Measurements from ENCODE around the gene MTUS2. TPM values are rescaled to one million over a fixed set of nuclear protein-coding genes. Genes with fewer than 3 reads are reported as not detected.

Gene MTUS2
- total and polyA plus RNA-seq, 2 donors (not counting 3 experiments of a cell fraction or from before 2014, with no cell fraction given), result not detected

- DNase-seq (ENCODE audit: low read depth, low spot score), result no peak
- intact Hi-C loops (cut with micrococcal nuclease), result no loop called here
- dilution Hi-C loops (cut with MboI; ENCODE audit: extremely low pct_ligation_motif_present, low sequenced_read_pairs), result no loop called here
- Histone ChIP-seq H3K4me2 (ENCODE audit: insufficient read depth, low read length) (no peak overlapping the region), H3K9ac (replicated peaks; ENCODE audit: extremely low read depth, insufficient read depth, low read length) (no peak overlapping the region), H3K36me3 (ENCODE audit: control insufficient read depth in 2 of 2, extremely low read depth in 1 of 2, insufficient read depth in 2 of 2, low read length in 2 of 2) (no peaks in the 10 kb centered on the region), H4K20me1 (replicated peaks; ENCODE audit: control insufficient read depth, extremely low read depth, insufficient read depth, low read length) (no peaks in the 10 kb centered on the region), H3K79me2 (ENCODE audit: control insufficient read depth, insufficient read depth, low read length) (no peaks in the 10 kb centered on the region), H3K27me3 (ENCODE audit: control insufficient read depth in 2 of 2, insufficient read depth in 2 of 2, low read length in 2 of 2) (no peaks in the 10 kb centered on the region), H3K9me1 (replicated peaks; ENCODE audit: control insufficient read depth, extremely low read depth, insufficient read depth, low read length) (no peaks in the 10 kb centered on the region), H3K4me1 (ENCODE audit: control insufficient read depth, extremely low read depth, insufficient read depth, low read length) (no peaks in the 10 kb centered on the region), H3K27ac (ENCODE audit: insufficient read depth, low read depth, low read length) (no peak overlapping the region), H3K4me3 (replicated peaks in 1 of 3; ENCODE audit: insufficient read depth in 1 of 3, low read depth in 1 of 3, low read length in 3 of 3) (no peak overlapping the region), H2AFZ (ENCODE audit: low read depth, low read length) (no peak overlapping the region), H3K9me3 (replicated peaks; ENCODE audit: control insufficient read depth, insufficient read depth, low read length) (no peaks in the 10 kb centered on the region)
- no TSS peak for BruUV-seq (replicated peaks)
- TF ChIP-seq CTCF (IDR thresholded peaks at IDR 0.05; ENCODE audit: extremely low read depth in 1 of 2, insufficient read depth in 1 of 2, low read depth in 1 of 2, low read length in 2 of 2) (no peak), POLR2A (IDR thresholded peaks at IDR 0.05; ENCODE audit: low read depth, low read length) (no peak), EZH2 (IDR thresholded peaks at IDR 0.05; ENCODE audit: borderline replicate concordance, low read depth, low read length, severe bottlenecking) (no peak), POLR2AphosphoS5 (IDR thresholded peaks at IDR 0.05; ENCODE audit: insufficient read depth, low read depth, low read length) (no peak), MYC (IDR thresholded peaks at IDR 0.05; ENCODE audit: low read depth, low read length) (no peak), GATA2 (IDR thresholded peaks at IDR 0.05; ENCODE audit: insufficient read depth, insufficient read length, low read depth, low read length) (no peak), FOS (IDR thresholded peaks at IDR 0.05; ENCODE audit: borderline replicate concordance, insufficient read depth, low read length) (no peak), MAX (IDR thresholded peaks at IDR 0.05; ENCODE audit: insufficient read depth, insufficient read length) (no peak), JUN (IDR thresholded peaks at IDR 0.05; ENCODE audit: borderline replicate concordance, insufficient read depth, insufficient read length, low read depth) (no peak)
- CTCF ChIA-PET, result interaction anchor here (1.2 kb wide), 1 partner anchor 16 kb away, joined by 3 read pairs; no protein-coding TSS in a partner anchor
- POLR2A ChIA-PET, result no interaction called here
- no peak for FAIRE-seq
Measured at GRCh38 chr13:28865951-28866350, 45.8 kb downstream of the MTUS2 start.
